GM21737 (cell line): ENCODE data around the gene SQOR.

Experiments used
- ATAC-seq: cut with Tn5 transposase; IDR thresholded peaks from one replicate; pipeline ENCODE4 v1.9.1; 2021; ENCODE audit warnings: mild to moderate bottlenecking, moderate library complexity; ENCODE audit not compliant: unreplicated experiment

Gene SQOR

GRCh38 chr15:45704329-45705249, 69.8 kb downstream of the SQOR start:
- no peak for ATAC-seq

- peak; percentile 90 for ATAC-seq
These were observed 71.0 kb downstream of the SQOR start for GRCh38 chr15:45705510-45706473.

GRCh38 chr15:45710657-45711056, 75.8 kb downstream of the SQOR start:
- no peak for ATAC-seq

- no peak for ATAC-seq
These were observed 80.0 kb downstream of the SQOR start for GRCh38 chr15:45714590-45715488.

GRCh38 chr15:45715528-45715927, 80.7 kb downstream of the SQOR start:
- no peak for ATAC-seq

GRCh38 chr15:45719490-45719889, 84.7 kb downstream of the SQOR start:
- ATAC-seq, result no peak

- ATAC-seq, result no peak
These were observed 85.4 kb downstream of the SQOR start for GRCh38 chr15:45720183-45720582.

GRCh38 chr15:45728641-45729040, 93.8 kb downstream of the SQOR start:
- no peak for ATAC-seq

- no peak for ATAC-seq
These were observed 94.3 kb downstream of the SQOR start for GRCh38 chr15:45729141-45729540.

- ATAC-seq, result no peak
These were observed 96.5 kb downstream of the SQOR start for GRCh38 chr15:45731343-45731742.

GRCh38 chr15:45732662-45733061, 97.8 kb downstream of the SQOR start:
- no peak for ATAC-seq

- ATAC-seq, result no peak
These were observed 99.5 kb downstream of the SQOR start for GRCh38 chr15:45734260-45734711.
